ENCODE measurements around the gene PTGS1.

DNA sequence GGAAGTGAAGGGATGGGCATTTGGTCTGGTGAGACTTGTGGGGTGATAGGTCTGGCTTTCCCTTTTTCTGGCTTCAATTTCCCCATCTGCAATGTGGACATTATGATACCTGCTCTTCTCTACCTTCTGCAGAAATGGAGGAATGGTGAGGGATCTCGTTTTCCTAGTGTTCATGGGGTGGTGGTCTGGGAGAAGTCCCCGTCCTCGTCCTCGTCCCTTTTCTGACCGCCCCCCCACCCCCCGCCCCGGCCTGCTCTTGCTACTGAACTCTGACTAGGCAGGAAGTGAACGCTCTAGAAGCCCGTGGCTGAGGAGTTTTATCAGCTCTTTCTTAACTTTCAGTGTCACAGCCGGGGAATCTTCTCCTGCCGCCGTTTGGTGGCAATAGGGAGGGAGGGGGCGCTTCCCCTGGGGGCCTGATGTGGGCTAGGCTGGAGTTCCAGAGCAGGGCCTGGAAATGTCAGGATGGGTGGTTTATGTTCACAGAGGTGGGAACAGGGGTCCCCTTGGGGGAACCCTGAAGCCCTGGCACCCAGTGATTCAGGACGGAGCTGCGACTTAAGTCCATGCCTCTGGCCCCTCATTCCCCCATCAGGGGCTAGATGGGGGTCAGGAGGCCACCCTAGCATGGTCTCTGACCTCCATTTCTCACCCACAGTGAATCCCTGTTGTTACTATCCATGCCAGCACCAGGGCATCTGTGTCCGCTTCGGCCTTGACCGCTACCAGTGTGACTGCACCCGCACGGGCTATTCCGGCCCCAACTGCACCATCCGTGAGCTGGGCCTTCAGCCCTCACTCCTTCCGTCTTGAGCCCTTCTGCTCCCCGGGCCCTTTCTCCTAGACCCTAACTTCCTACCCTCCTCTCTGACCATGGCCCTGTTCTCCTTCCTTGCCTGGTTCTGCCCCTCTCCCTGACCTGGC lies 6.7 kb downstream of the PTGS1 start:
- TF ChIP-seq RCOR2 (CRISPR knock-in tag; IDR thresholded peaks at IDR 0.05) (no peak), RXRA (CRISPR knock-in tag; IDR thresholded peaks at IDR 0.05) (no peak), ZBTB7A (CRISPR knock-in tag; IDR thresholded peaks at IDR 0.05) (no peak), SMC3 (IDR thresholded peaks at IDR 0.05; ENCODE audit: low read length) (no peak), CEBPB (IDR thresholded peaks at IDR 0.05; ENCODE audit: borderline replicate concordance, low read depth, low read length) (no peak), POLR2AphosphoS5 (IDR thresholded peaks at IDR 0.05; ENCODE audit: low read depth, low read length) (no peak), ZSCAN30 (CRISPR knock-in tag; IDR thresholded peaks at IDR 0.05) (no peak), DPF2 (CRISPR knock-in tag; IDR thresholded peaks at IDR 0.05; ENCODE audit: borderline replicate concordance, low read depth) (no peak), KDM5A (IDR thresholded peaks at IDR 0.05; ENCODE audit: borderline replicate concordance, low read length) (no peak), CREM (IDR thresholded peaks at IDR 0.05) (no peak), CREM (CRISPR knock-in tag; IDR thresholded peaks at IDR 0.05) (no peak)
- TF ChIP-seq, protein P1, sequence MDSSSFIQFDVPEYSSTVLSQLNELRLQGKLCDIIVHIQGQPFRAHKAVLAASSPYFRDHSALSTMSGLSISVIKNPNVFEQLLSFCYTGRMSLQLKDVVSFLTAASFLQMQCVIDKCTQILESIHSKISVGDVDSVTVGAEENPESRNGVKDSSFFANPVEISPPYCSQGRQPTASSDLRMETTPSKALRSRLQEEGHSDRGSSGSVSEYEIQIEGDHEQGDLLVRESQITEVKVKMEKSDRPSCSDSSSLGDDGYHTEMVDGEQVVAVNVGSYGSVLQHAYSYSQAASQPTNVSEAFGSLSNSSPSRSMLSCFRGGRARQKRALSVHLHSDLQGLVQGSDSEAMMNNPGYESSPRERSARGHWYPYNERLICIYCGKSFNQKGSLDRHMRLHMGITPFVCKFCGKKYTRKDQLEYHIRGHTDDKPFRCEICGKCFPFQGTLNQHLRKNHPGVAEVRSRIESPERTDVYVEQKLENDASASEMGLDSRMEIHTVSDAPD (CRISPR knock-in tag; IDR thresholded peaks at IDR 0.05), result no peak
- TF ChIP-seq, protein P2, sequence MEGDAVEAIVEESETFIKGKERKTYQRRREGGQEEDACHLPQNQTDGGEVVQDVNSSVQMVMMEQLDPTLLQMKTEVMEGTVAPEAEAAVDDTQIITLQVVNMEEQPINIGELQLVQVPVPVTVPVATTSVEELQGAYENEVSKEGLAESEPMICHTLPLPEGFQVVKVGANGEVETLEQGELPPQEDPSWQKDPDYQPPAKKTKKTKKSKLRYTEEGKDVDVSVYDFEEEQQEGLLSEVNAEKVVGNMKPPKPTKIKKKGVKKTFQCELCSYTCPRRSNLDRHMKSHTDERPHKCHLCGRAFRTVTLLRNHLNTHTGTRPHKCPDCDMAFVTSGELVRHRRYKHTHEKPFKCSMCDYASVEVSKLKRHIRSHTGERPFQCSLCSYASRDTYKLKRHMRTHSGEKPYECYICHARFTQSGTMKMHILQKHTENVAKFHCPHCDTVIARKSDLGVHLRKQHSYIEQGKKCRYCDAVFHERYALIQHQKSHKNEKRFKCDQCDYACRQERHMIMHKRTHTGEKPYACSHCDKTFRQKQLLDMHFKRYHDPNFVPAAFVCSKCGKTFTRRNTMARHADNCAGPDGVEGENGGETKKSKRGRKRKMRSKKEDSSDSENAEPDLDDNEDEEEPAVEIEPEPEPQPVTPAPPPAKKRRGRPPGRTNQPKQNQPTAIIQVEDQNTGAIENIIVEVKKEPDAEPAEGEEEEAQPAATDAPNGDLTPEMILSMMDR (CRISPR knock-in tag; IDR thresholded peaks at IDR 0.05), result no peak
- TF ChIP-seq, protein P3, sequence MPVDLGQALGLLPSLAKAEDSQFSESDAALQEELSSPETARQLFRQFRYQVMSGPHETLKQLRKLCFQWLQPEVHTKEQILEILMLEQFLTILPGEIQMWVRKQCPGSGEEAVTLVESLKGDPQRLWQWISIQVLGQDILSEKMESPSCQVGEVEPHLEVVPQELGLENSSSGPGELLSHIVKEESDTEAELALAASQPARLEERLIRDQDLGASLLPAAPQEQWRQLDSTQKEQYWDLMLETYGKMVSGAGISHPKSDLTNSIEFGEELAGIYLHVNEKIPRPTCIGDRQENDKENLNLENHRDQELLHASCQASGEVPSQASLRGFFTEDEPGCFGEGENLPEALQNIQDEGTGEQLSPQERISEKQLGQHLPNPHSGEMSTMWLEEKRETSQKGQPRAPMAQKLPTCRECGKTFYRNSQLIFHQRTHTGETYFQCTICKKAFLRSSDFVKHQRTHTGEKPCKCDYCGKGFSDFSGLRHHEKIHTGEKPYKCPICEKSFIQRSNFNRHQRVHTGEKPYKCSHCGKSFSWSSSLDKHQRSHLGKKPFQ (CRISPR knock-in tag; IDR thresholded peaks at IDR 0.05; ENCODE audit: insufficient replicate concordance), result no peak

Measured in HepG2 (cell line).